ENCODE results near the gene ANO2. TPM values are rescaled to one million over a fixed set of nuclear protein-coding genes. Genes with fewer than 3 reads are reported as not detected.

The ANO2 gene
- total RNA-seq, 1 donor from 2014 or later = 2.6 TPM

- Mint-ChIP-seq H3K9me3 (no peaks in the 10 kb centered on the region), H3K4me1 (ENCODE audit: unreplicated experiment) (peaks cover 4% of the 10 kb centered on the region), H3K27me3 (peaks cover 36% of the 10 kb centered on the region), H3K4me3 (no peak overlapping the region), H3K36me3 (peaks cover 4% of the 10 kb centered on the region), H3K27ac (no peak overlapping the region)
- no peak for DNase-seq (ENCODE audit: extremely low spot score, unreplicated experiment)
- TF ChIP-seq, protein P1, sequence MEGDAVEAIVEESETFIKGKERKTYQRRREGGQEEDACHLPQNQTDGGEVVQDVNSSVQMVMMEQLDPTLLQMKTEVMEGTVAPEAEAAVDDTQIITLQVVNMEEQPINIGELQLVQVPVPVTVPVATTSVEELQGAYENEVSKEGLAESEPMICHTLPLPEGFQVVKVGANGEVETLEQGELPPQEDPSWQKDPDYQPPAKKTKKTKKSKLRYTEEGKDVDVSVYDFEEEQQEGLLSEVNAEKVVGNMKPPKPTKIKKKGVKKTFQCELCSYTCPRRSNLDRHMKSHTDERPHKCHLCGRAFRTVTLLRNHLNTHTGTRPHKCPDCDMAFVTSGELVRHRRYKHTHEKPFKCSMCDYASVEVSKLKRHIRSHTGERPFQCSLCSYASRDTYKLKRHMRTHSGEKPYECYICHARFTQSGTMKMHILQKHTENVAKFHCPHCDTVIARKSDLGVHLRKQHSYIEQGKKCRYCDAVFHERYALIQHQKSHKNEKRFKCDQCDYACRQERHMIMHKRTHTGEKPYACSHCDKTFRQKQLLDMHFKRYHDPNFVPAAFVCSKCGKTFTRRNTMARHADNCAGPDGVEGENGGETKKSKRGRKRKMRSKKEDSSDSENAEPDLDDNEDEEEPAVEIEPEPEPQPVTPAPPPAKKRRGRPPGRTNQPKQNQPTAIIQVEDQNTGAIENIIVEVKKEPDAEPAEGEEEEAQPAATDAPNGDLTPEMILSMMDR (conservative IDR thresholded peaks at IDR 0.05) = no peak
Measured at GRCh38 chr12:5650281-5650680, 294.8 kb downstream of the ANO2 start.

DNA sequence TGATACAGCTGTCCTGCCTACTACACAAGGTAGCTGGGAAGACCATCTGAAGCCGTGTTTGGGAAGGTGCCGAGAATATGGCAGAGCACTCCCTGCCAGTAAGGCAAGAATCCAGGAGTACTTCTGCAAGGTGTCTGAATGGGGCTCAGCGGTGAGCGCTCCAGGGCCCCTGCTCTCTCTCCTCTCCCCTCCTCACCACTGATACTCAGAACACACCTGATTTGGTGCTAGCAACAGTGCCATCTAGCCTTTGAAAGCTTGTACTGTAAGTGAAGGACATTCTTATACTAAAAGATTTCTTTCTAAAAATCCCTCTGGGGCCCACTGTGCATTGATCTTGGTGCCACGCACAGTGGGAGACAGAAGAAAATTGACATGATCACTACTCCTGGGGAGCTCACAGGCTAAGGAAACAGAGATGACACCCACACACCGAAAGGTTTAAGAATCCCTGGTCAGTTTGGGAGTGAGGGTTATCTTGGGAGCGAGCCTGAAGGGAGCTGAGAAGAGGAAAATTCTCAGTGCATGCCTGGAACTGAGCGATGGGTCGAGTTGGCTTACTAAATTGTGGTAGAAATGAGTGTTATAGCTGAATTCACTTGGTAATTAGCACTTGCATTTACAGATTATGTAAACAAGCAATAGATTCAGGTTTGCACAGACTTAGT is 296.2 kb downstream of the ANO2 start:
- TF ChIP-seq, protein P1 (conservative IDR thresholded peaks at IDR 0.05) = peak; percentile 76
- no peak overlapping the region for H3K4me3 Mint-ChIP-seq
- no peak for DNase-seq (ENCODE audit: extremely low spot score, unreplicated experiment)
- H3K9me3 Mint-ChIP-seq = no peaks in the 10 kb centered on the region
- H3K36me3 Mint-ChIP-seq = peaks cover 4% of the 10 kb centered on the region
- H3K4me1 Mint-ChIP-seq (ENCODE audit: unreplicated experiment) = peaks cover 4% of the 10 kb centered on the region
- no peak overlapping the region for H3K27ac Mint-ChIP-seq
- H3K27me3 Mint-ChIP-seq = peaks cover 36% of the 10 kb centered on the region

GRCh38 chr12:5643266-5643665 is 301.8 kb downstream of the ANO2 start:
- H3K27ac Mint-ChIP-seq = no peak overlapping the region
- TF ChIP-seq, protein P1 (conservative IDR thresholded peaks at IDR 0.05) = no peak
- no peaks in the 10 kb centered on the region for H3K9me3 Mint-ChIP-seq
- no peak overlapping the region for H3K4me3 Mint-ChIP-seq
- DNase-seq (ENCODE audit: extremely low spot score, unreplicated experiment) = no peak
- H3K4me1 Mint-ChIP-seq (ENCODE audit: unreplicated experiment) = no peaks in the 10 kb centered on the region
- H3K27me3 Mint-ChIP-seq = peaks cover 43% of the 10 kb centered on the region
- H3K36me3 Mint-ChIP-seq = peaks cover 4% of the 10 kb centered on the region

DNA sequence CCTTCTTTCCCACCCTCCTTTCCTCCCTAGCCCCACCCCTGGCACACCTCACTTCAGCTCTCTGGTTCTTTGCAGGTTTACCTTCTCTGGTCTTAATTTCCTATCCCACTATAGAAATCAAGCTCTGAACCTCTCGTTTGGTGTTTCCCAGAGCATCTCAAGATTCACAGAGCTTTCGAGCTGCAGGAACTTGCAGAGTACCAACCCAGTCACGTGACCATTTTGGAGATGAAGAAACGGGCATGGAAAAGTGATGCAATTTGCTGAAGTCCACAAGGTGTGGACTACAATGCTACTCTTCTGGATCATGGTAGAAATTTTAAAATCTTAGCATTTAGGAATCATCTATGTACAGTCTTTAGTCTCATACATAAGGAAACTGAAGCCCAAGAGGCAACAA is 307.4 kb downstream of the ANO2 start:
- H3K4me3 Mint-ChIP-seq = no peak overlapping the region
- H3K36me3 Mint-ChIP-seq = peaks cover 4% of the 10 kb centered on the region
- H3K27ac Mint-ChIP-seq = no peak overlapping the region
- TF ChIP-seq, protein P1 (conservative IDR thresholded peaks at IDR 0.05) = no peak
- H3K27me3 Mint-ChIP-seq = peaks cover 56% of the 10 kb centered on the region
- no peaks in the 10 kb centered on the region for H3K9me3 Mint-ChIP-seq
- DNase-seq (ENCODE audit: extremely low spot score, unreplicated experiment) = no peak
- H3K4me1 Mint-ChIP-seq (ENCODE audit: unreplicated experiment) = peaks cover 11% of the 10 kb centered on the region

DNA sequence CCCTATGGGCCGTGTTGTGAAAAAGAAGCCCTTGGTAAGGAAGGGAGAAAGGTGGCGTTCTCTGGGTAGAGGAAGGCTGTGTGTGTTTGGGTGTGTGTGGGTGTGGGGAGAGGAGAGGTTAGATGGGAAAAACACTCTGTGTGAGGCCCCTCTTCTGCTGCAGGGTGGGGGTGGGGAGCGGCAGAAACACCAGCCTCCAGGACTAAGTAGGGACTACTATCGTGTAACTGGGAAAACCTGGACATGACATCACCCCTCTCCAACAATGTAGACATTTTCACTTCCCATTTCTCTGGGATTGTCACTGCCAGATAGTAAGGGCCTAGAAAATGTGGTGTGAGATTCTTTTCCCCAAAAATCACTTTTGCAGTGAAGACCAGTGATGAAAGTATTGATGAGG is 308.2 kb downstream of the ANO2 start:
- no peak for DNase-seq (ENCODE audit: extremely low spot score, unreplicated experiment)
- Mint-ChIP-seq H3K9me3 (no peaks in the 10 kb centered on the region), H3K4me1 (ENCODE audit: unreplicated experiment) (peaks cover 11% of the 10 kb centered on the region), H3K27me3 (peaks cover 53% of the 10 kb centered on the region), H3K27ac (no peak overlapping the region), H3K4me3 (no peak overlapping the region), H3K36me3 (peaks cover 4% of the 10 kb centered on the region)
- TF ChIP-seq, protein P1 (conservative IDR thresholded peaks at IDR 0.05) = no peak

Data from type B pancreatic cell (in vitro differentiated cells).